MM.1S (cell line): ENCODE data around the gene FBXW2.

ENCODE experiments used
- CTCF ChIP-seq: fragments of 300-600 bp; sonication (generic); IDR thresholded peaks from 2 replicates; pipeline ENCODE4 v1.5.1; 2016; ENCODE audit warnings: antibody characterized with exemption, low read length, mixed read lengths
- EZH2 ChIP-seq: fragments of 300-600 bp; sonication (generic); optimal IDR thresholded peaks from 2 replicates; pipeline ENCODE3; 2017; ENCODE audit warnings: low read depth, mild to moderate bottlenecking, antibody characterized with exemption, low read length, mixed read lengths

GRCh38 chr9:120716483-120716882 is 76.7 kb downstream of the FBXW2 start:
- no peak for TF ChIP-seq CTCF
- TF ChIP-seq EZH2: no peak
